ENCODE data around the gene PDE4D.

PDE4D gene

GRCh38 chr5:59838067-59838466 lies 55.5 kb downstream of the PDE4D start:
- no peaks in the 10 kb centered on the region for H3K27me3 ChIP-seq (ENCODE audit: insufficient read depth, poor library complexity, severe bottlenecking)

GRCh38 chr5:59837071-59837470 lies 56.5 kb downstream of the PDE4D start:
- no peak overlapping the region for H3K4me3 ChIP-seq (replicated peaks; ENCODE audit: insufficient read depth, low read length)
- TF ChIP-seq GABPA (IDR thresholded peaks at IDR 0.05; ENCODE audit: low read depth) (no peak), SPI1 (IDR thresholded peaks at IDR 0.05; ENCODE audit: borderline replicate concordance, low read depth) (peak; percentile 34; the same call in 1 of the 2 replicates)
- no peak for DNase-seq (ENCODE audit: low read depth in 1 of 2, low spot score in 1 of 2)
- H3K27me3 ChIP-seq (ENCODE audit: insufficient read depth, poor library complexity, severe bottlenecking) = no peaks in the 10 kb centered on the region
- H3K27ac ChIP-seq (replicated peaks) = no peak overlapping the region

More at GRCh38 chr5:59838067-59838466, 55.5 kb downstream of the PDE4D start:
- Histone ChIP-seq H3K4me3 (replicated peaks; ENCODE audit: insufficient read depth, low read length) (no peak overlapping the region), H3K27ac (replicated peaks) (no peak overlapping the region)
- DNase-seq (ENCODE audit: low read depth in 1 of 2, low spot score in 1 of 2) = no peak
- TF ChIP-seq REST (IDR thresholded peaks at IDR 0.05; ENCODE audit: insufficient replicate concordance, low read depth) (no peak), SPI1 (IDR thresholded peaks at IDR 0.05; ENCODE audit: borderline replicate concordance, low read depth) (no peak), GABPA (IDR thresholded peaks at IDR 0.05; ENCODE audit: low read depth) (no peak), POLR2AphosphoS5 (IDR thresholded peaks at IDR 0.05; ENCODE audit: low read depth) (no peak)
- TF ChIP-seq, protein P1, sequence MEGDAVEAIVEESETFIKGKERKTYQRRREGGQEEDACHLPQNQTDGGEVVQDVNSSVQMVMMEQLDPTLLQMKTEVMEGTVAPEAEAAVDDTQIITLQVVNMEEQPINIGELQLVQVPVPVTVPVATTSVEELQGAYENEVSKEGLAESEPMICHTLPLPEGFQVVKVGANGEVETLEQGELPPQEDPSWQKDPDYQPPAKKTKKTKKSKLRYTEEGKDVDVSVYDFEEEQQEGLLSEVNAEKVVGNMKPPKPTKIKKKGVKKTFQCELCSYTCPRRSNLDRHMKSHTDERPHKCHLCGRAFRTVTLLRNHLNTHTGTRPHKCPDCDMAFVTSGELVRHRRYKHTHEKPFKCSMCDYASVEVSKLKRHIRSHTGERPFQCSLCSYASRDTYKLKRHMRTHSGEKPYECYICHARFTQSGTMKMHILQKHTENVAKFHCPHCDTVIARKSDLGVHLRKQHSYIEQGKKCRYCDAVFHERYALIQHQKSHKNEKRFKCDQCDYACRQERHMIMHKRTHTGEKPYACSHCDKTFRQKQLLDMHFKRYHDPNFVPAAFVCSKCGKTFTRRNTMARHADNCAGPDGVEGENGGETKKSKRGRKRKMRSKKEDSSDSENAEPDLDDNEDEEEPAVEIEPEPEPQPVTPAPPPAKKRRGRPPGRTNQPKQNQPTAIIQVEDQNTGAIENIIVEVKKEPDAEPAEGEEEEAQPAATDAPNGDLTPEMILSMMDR (IDR thresholded peaks at IDR 0.05; ENCODE audit: insufficient read depth, low read length) = no peak

- no peak for DNase-seq (ENCODE audit: low read depth in 1 of 2, low spot score in 1 of 2)
- Histone ChIP-seq H3K27me3 (ENCODE audit: insufficient read depth, poor library complexity, severe bottlenecking) (no peaks in the 10 kb centered on the region), H3K4me3 (replicated peaks; ENCODE audit: insufficient read depth, low read length) (no peak overlapping the region), H3K27ac (replicated peaks) (no peak overlapping the region)
- TF ChIP-seq SPI1 (IDR thresholded peaks at IDR 0.05; ENCODE audit: borderline replicate concordance, low read depth) (no peak), POLR2AphosphoS5 (IDR thresholded peaks at IDR 0.05; ENCODE audit: low read depth) (no peak), GABPA (IDR thresholded peaks at IDR 0.05; ENCODE audit: low read depth) (no peak), REST (IDR thresholded peaks at IDR 0.05; ENCODE audit: insufficient replicate concordance, low read depth) (no peak)
- TF ChIP-seq, protein P1 (IDR thresholded peaks at IDR 0.05; ENCODE audit: insufficient read depth, low read length) = no peak
These were observed 57.7 kb downstream of the PDE4D start for GRCh38 chr5:59835800-59836199.

DNA sequence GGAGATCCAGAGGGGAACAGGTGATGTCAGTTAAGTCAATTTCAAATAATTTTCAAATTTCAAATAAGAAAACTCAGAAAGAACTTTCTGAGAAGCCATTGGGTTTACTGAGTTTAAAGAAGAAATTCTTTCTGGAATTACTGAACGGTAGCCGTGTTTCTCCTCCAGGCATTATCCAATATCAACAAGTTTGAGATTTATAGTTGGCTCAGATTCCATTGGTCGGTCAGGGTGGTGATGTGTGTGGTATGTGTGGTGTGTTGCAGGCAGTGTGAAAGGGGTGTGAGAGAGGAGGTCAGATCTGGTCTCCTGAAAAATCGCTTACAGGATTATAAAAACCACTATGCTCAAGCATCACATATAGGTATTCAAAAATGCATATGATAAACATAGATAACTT lies 60.1 kb downstream of the PDE4D start:
- Histone ChIP-seq H3K4me3 (replicated peaks; ENCODE audit: insufficient read depth, low read length) (no peak overlapping the region), H3K27me3 (ENCODE audit: insufficient read depth, poor library complexity, severe bottlenecking) (no peaks in the 10 kb centered on the region), H3K27ac (replicated peaks) (no peak overlapping the region)
- no peak for DNase-seq (ENCODE audit: low read depth in 1 of 2, low spot score in 1 of 2)
- TF ChIP-seq POLR2AphosphoS5 (IDR thresholded peaks at IDR 0.05; ENCODE audit: low read depth) (no peak), REST (IDR thresholded peaks at IDR 0.05; ENCODE audit: insufficient replicate concordance, low read depth) (no peak), GABPA (IDR thresholded peaks at IDR 0.05; ENCODE audit: low read depth) (no peak), SPI1 (IDR thresholded peaks at IDR 0.05; ENCODE audit: borderline replicate concordance, low read depth) (no peak)
- TF ChIP-seq, protein P1 (IDR thresholded peaks at IDR 0.05; ENCODE audit: insufficient read depth, low read length) = no peak
